Measurements from ENCODE around the gene CCDC91.
"Not testable (repeated sequence)": the region's sequence is repeated elsewhere in the genome, so short reads cannot be mapped to it uniquely, and the experiment has no call there.

CCDC91 gene

DNA sequence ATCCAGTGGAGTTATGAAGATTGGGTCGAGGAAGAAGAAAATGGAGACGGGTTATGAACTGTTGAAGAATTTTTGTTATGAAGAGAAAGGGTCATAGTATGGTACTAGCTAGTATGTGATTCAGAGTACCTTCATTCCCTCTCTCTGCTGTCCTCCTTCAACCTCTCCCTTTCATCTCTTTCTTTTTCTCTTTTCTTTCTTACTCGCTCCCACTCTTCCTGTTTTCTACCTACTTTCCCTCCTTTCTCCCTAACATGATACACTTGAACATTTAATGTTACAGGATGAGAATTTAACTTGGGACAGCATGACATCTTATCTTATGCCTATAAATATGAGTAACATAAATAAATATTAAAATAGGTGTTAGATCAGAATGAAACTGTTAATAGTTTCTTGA is 112.9 kb downstream of the CCDC91 start:
- H3K4me1 ChIP-seq (ENCODE audit: control insufficient read depth in 5 of 5, insufficient read depth in 5 of 5, low read length in 5 of 5): no peaks in the 10 kb centered on the region
- no peak overlapping the region for H3K27ac ChIP-seq (ENCODE audit: low read depth, low read length)
- H3K36me3 ChIP-seq (ENCODE audit: control insufficient read depth in 5 of 5, insufficient read depth in 5 of 5, low read length in 5 of 5): peaks cover 0 to 16% (median 2%) of the 10 kb centered on the region in 5 donors
- no peak overlapping the region for H3K4me3 ChIP-seq (ENCODE audit: low read depth in 1 of 5, low read length in 5 of 5)
- no peak overlapping the region for H3K9ac ChIP-seq (ENCODE audit: low read length in 5 of 5)
- no peaks in the 10 kb centered on the region for H3K9me3 ChIP-seq (ENCODE audit: control insufficient read depth in 5 of 5, low read length in 5 of 5)
- H3K27me3 ChIP-seq (ENCODE audit: control insufficient read depth in 5 of 5, insufficient read depth in 4 of 5, low read length in 5 of 5): no peaks in the 10 kb centered on the region

DNA sequence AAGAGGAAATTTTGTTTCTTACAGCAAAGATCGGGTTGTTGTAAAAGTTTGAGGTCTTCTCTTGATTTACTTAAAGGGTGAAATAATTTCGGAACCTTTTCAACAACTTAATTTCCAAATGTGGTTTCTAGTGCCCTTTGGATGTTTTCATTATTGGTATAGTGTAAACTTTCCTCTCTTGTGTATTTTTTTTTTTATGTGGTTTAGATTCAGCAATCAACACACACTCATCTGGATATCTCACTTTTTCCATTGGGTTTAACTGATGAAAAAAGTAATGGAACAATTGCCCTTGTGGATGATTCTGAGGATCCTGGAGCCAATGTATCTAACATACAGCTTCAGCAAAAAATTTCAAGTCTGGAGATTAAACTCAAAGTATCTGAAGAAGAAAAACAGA is 116.3 kb downstream of the CCDC91 start:
- H3K4me3 ChIP-seq (ENCODE audit: low read depth in 1 of 5, low read length in 5 of 5): no peak overlapping the region
- H3K36me3 ChIP-seq (ENCODE audit: control insufficient read depth in 5 of 5, insufficient read depth in 5 of 5, low read length in 5 of 5): peaks cover 4 to 31% (median 14%) of the 10 kb centered on the region in 5 donors
- H3K27ac ChIP-seq (ENCODE audit: low read depth, low read length): no peak overlapping the region
- H3K27me3 ChIP-seq (ENCODE audit: control insufficient read depth in 5 of 5, insufficient read depth in 4 of 5, low read length in 5 of 5): no peaks in the 10 kb centered on the region
- H3K9ac ChIP-seq (ENCODE audit: low read length in 5 of 5): no peak overlapping the region
- H3K4me1 ChIP-seq (ENCODE audit: control insufficient read depth in 5 of 5, insufficient read depth in 5 of 5, low read length in 5 of 5): no peaks in the 10 kb centered on the region
- no peaks in the 10 kb centered on the region for H3K9me3 ChIP-seq (ENCODE audit: control insufficient read depth in 5 of 5, low read length in 5 of 5)

DNA sequence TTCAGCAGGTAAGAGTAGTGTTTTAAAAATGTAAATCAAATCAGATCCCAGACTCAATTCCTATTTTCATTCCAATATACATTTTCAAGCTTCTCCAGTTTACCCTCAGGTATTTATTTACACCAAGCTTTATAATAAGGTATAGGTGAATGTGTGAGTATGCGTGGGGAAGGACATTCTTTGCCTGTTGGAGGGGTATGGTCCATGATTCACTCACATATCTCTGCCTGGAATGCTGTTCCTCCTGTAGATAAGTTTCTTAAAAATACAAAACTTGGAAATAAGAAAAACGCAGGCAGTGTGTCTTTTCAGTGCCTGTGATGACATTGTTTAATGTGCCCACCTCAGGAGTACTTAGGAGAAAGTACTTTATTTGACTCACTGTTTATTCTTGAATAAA is 118.6 kb downstream of the CCDC91 start:
- peaks cover 0 to 5% (median 0%) of the 10 kb centered on the region in 5 donors for H3K4me1 ChIP-seq (ENCODE audit: control insufficient read depth in 5 of 5, insufficient read depth in 5 of 5, low read length in 5 of 5)
- no peak overlapping the region for H3K27ac ChIP-seq (ENCODE audit: low read depth, low read length)
- H3K9ac ChIP-seq (ENCODE audit: low read length in 5 of 5): no peak overlapping the region
- no peaks in the 10 kb centered on the region for H3K9me3 ChIP-seq (ENCODE audit: control insufficient read depth in 5 of 5, low read length in 5 of 5)
- H3K27me3 ChIP-seq (ENCODE audit: control insufficient read depth in 5 of 5, insufficient read depth in 4 of 5, low read length in 5 of 5): no peaks in the 10 kb centered on the region
- H3K36me3 ChIP-seq (ENCODE audit: control insufficient read depth in 5 of 5, insufficient read depth in 5 of 5, low read length in 5 of 5): peaks cover 4 to 37% (median 14%) of the 10 kb centered on the region in 5 donors
- no peak overlapping the region for H3K4me3 ChIP-seq (ENCODE audit: low read depth in 1 of 5, low read length in 5 of 5)

DNA sequence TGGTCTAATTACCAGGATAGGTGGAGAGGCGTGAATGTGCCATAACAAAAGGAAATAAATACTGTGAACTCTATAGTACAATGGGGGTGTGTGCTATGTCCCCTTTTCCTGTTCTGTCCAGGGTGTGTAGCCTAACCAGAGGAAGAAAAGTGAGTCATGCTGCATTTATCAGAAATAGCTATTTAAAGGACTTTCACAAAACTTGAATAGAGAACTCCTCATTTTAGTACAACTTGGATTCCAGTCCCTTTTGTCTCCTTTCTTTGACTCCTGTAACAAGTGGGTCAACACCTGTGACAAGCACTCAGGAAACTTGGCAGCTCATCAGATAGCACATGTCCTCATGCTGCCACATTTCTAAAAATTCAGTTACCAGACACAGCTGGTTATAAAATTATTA is 123.4 kb downstream of the CCDC91 start:
- Histone ChIP-seq H3K9ac (ENCODE audit: low read length in 5 of 5) (no peak overlapping the region), H3K4me3 (ENCODE audit: low read depth in 1 of 5, low read length in 5 of 5) (no peak overlapping the region), H3K27ac (ENCODE audit: low read depth, low read length) (no peak overlapping the region), H3K27me3 (ENCODE audit: control insufficient read depth in 5 of 5, insufficient read depth in 4 of 5, low read length in 5 of 5) (no peaks in the 10 kb centered on the region), H3K9me3 (ENCODE audit: control insufficient read depth in 5 of 5, low read length in 5 of 5) (peaks cover 0 to 15% (median 8%) of the 10 kb centered on the region in 5 donors), H3K36me3 (ENCODE audit: control insufficient read depth in 5 of 5, insufficient read depth in 5 of 5, low read length in 5 of 5) (peaks cover 3 to 32% (median 11%) of the 10 kb centered on the region in 5 donors), H3K4me1 (ENCODE audit: control insufficient read depth in 5 of 5, insufficient read depth in 5 of 5, low read length in 5 of 5) (peaks cover 0 to 6% (median 0%) of the 10 kb centered on the region in 5 donors)

DNA sequence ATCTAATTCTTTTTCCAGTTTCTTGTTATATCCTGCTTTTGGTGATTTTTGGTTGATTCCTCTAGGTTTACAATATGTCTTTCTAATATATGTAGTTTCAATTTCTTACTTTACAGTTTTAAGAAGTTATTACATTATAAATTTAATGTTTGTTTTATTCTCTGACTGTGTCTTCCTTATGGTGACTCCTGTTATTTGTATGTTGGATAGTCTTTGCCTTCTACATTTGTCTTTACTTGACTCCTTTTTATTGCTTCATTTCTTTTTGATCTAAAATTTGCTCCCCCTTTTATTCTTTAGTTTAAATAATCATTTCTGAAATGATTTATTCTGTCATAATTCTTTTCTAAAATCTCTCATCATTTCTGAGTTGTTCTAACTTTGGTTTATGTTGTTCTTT is 125.8 kb downstream of the CCDC91 start:
- Histone ChIP-seq H3K36me3 (ENCODE audit: control insufficient read depth in 5 of 5, insufficient read depth in 5 of 5, low read length in 5 of 5) (peaks cover 0 to 21% (median 6%) of the 10 kb centered on the region in 5 donors), H3K9me3 (ENCODE audit: control insufficient read depth in 5 of 5, low read length in 5 of 5) (peaks cover 0 to 15% (median 8%) of the 10 kb centered on the region in 5 donors), H3K4me1 (ENCODE audit: control insufficient read depth in 5 of 5, insufficient read depth in 5 of 5, low read length in 5 of 5) (peaks cover 0 to 6% (median 0%) of the 10 kb centered on the region in 5 donors), H3K9ac (ENCODE audit: low read length in 5 of 5) (no peak overlapping the region), H3K27me3 (ENCODE audit: control insufficient read depth in 5 of 5, insufficient read depth in 4 of 5, low read length in 5 of 5) (no peaks in the 10 kb centered on the region), H3K4me3 (ENCODE audit: low read depth in 1 of 5, low read length in 5 of 5) (no peak overlapping the region), H3K27ac (ENCODE audit: low read depth, low read length) (no peak overlapping the region)

DNA sequence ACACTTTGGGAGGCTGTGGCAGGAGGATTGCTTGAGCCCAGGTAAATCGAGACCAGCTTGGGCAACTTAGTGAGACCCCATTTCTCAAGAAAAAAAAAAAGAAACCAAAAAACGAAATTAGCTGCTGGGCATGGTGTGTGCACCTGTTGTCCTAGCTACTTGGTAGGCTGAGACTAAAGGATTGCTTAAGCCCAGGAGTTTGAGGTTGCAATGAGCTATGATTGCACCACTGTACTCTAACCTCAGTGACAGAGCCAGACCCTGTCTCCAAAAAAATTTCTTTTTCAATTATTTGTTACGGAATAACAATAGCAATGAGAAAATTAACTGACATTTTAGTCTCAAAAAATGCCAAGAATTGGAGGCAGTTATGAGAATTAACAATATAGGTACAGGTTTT is 128.0 kb downstream of the CCDC91 start:
- Histone ChIP-seq H3K27me3 (ENCODE audit: control insufficient read depth in 5 of 5, insufficient read depth in 4 of 5, low read length in 5 of 5) (no peaks in the 10 kb centered on the region), H3K4me3 (ENCODE audit: low read depth in 1 of 5, low read length in 5 of 5) (no peak overlapping the region), H3K9ac (ENCODE audit: low read length in 5 of 5) (no peak overlapping the region), H3K36me3 (ENCODE audit: control insufficient read depth in 5 of 5, insufficient read depth in 5 of 5, low read length in 5 of 5) (peaks cover 0 to 16% (median 4%) of the 10 kb centered on the region in 5 donors), H3K9me3 (ENCODE audit: control insufficient read depth in 5 of 5, low read length in 5 of 5) (peaks cover 0 to 15% (median 8%) of the 10 kb centered on the region in 5 donors), H3K27ac (ENCODE audit: low read depth, low read length) (no peak overlapping the region), H3K4me1 (ENCODE audit: control insufficient read depth in 5 of 5, insufficient read depth in 5 of 5, low read length in 5 of 5) (peaks cover 0 to 6% (median 0%) of the 10 kb centered on the region in 5 donors)

DNA sequence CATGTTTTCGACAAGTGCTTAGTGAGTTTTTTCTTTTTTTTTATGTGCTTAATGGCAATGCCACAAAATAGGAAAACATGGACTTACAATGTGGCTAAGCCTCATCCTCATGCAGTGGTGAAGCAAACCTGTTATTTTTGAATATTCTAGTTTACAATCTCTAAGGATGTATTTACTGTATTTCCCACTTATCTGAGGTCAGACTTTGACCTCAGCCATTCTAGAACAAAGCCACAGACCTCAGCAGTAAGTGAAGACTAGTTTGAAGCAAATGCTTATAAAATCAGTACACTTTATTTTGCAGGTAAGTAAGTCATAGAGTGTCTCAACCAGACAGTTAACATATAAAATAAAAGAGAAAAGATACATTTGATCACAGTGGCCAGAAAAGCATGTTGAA is 130.1 kb downstream of the CCDC91 start:
- Histone ChIP-seq H3K27me3 (ENCODE audit: control insufficient read depth in 5 of 5, insufficient read depth in 4 of 5, low read length in 5 of 5) (no peaks in the 10 kb centered on the region), H3K9ac (ENCODE audit: low read length in 5 of 5) (no peak overlapping the region), H3K9me3 (ENCODE audit: control insufficient read depth in 5 of 5, low read length in 5 of 5) (peaks cover 0 to 12% (median 8%) of the 10 kb centered on the region in 5 donors), H3K36me3 (ENCODE audit: control insufficient read depth in 5 of 5, insufficient read depth in 5 of 5, low read length in 5 of 5) (peaks cover 0 to 15% (median 3%) of the 10 kb centered on the region in 5 donors), H3K4me3 (ENCODE audit: low read depth in 1 of 5, low read length in 5 of 5) (no peak overlapping the region), H3K27ac (ENCODE audit: low read depth, low read length) (no peak overlapping the region), H3K4me1 (ENCODE audit: control insufficient read depth in 5 of 5, insufficient read depth in 5 of 5, low read length in 5 of 5) (no peaks in the 10 kb centered on the region)

DNA sequence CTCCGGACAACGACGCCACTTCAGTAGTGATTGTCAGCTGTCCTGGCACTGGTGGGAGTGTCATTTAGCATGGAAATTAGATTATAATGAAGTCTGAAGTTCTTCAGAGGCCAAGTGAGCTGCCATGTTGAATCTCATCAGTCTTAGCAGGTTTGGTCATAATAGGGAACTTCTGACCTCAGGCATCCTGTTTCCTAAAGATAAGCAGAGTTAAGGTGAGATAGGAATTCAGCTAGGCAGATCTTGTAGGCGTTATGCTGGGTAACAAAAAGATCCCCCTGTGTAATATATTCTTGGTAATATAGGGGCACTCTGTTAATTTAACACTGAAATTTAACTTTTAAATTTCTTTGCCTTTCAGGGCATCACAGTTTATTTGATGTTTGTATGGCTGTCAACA is 137.5 kb downstream of the CCDC91 start:
- H3K4me3 ChIP-seq (ENCODE audit: low read depth in 1 of 5, low read length in 5 of 5): no peak overlapping the region
- no peaks in the 10 kb centered on the region for H3K36me3 ChIP-seq (ENCODE audit: control insufficient read depth in 5 of 5, insufficient read depth in 5 of 5, low read length in 5 of 5)
- no peaks in the 10 kb centered on the region for H3K4me1 ChIP-seq (ENCODE audit: control insufficient read depth in 5 of 5, insufficient read depth in 5 of 5, low read length in 5 of 5)

DNA sequence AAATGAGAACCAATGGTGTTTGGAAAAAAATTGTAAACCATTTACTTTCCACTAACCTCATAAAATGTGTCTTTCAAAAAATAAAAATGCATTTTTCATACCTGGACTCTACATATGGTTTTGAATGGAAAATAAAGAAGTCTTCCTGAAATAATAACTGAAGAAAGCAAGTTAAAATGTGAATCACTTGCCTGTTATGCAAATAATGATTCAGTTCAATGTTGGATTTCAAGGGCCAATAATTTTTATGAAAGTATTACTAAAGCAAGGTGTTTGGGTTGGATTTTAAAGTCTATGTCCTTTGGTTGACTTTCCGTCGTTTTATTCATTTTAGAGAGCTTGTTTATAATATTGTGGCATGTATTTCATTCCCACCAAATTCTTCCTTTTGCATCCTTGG is 138.7 kb downstream of the CCDC91 start:
- Histone ChIP-seq H3K4me1 (ENCODE audit: control insufficient read depth in 5 of 5, insufficient read depth in 5 of 5, low read length in 5 of 5) (no peaks in the 10 kb centered on the region), H3K36me3 (ENCODE audit: control insufficient read depth in 5 of 5, insufficient read depth in 5 of 5, low read length in 5 of 5) (no peaks in the 10 kb centered on the region), H3K9ac (ENCODE audit: low read length in 5 of 5) (no peak overlapping the region), H3K9me3 (ENCODE audit: control insufficient read depth in 5 of 5, low read length in 5 of 5) (no peaks in the 10 kb centered on the region), H3K27me3 (ENCODE audit: control insufficient read depth in 5 of 5, insufficient read depth in 4 of 5, low read length in 5 of 5) (no peaks in the 10 kb centered on the region), H3K27ac (ENCODE audit: low read depth, low read length) (no peak overlapping the region), H3K4me3 (ENCODE audit: low read depth in 1 of 5, low read length in 5 of 5) (no peak overlapping the region)

More for the DNA sequence above, 137.5 kb downstream of the CCDC91 start:
- Histone ChIP-seq H3K9ac (ENCODE audit: low read length in 5 of 5) (no peak overlapping the region), H3K9me3 (ENCODE audit: control insufficient read depth in 5 of 5, low read length in 5 of 5) (no peaks in the 10 kb centered on the region), H3K27me3 (ENCODE audit: control insufficient read depth in 5 of 5, insufficient read depth in 4 of 5, low read length in 5 of 5) (no peaks in the 10 kb centered on the region), H3K27ac (ENCODE audit: low read depth, low read length) (no peak overlapping the region)

DNA sequence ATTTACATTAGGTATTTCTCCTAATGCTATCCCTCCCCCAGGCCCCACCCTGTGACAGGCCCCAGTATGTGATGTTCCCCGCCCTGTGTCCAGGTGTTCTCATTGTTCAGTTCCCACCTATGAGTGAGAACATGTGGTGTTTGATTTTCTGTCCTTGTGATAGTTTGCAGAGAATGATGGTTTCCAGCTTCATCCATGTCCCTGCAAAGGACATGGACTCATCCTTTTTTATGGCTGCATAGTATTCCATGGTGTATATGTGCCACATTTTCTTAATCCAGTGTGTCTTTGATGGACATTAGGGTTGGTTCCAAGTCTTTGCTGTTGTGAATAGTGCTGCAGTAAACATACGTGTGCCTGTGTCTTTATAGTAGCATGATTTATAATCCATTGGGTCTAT is 139.5 kb downstream of the CCDC91 start:
- not testable (repeated sequence) for H3K4me3 ChIP-seq (ENCODE audit: low read depth in 1 of 5, low read length in 5 of 5); H3K36me3 ChIP-seq (ENCODE audit: control insufficient read depth in 5 of 5, insufficient read depth in 5 of 5, low read length in 5 of 5)

DNA sequence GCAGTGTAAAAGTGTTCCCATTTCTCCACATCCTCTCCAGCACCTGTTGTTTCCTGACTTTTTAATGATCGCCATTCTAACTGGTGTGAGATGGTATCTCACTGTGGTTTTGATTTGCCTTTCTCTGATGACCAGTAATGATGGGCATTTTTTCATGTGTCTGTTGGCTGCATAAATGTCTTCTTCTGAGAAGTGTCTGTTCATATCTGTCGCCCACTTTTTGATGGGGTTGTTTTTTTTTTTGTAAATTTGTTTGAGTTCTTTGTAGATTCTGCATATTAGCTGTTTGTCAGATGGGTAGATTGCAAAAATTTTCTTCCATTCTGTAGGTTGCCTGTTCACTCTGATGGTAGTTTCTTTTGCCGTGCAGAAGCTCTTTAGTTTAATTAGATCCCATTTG is 140.0 kb downstream of the CCDC91 start:
- H3K9me3 ChIP-seq (ENCODE audit: control insufficient read depth in 5 of 5, low read length in 5 of 5); H3K4me3 ChIP-seq (ENCODE audit: low read depth in 1 of 5, low read length in 5 of 5); H3K27ac ChIP-seq (ENCODE audit: low read depth, low read length); H3K36me3 ChIP-seq (ENCODE audit: control insufficient read depth in 5 of 5, insufficient read depth in 5 of 5, low read length in 5 of 5); H3K27me3 ChIP-seq (ENCODE audit: control insufficient read depth in 5 of 5, insufficient read depth in 4 of 5, low read length in 5 of 5); H3K4me1 ChIP-seq (ENCODE audit: control insufficient read depth in 5 of 5, insufficient read depth in 5 of 5, low read length in 5 of 5); H3K9ac ChIP-seq (ENCODE audit: low read length in 5 of 5): not testable (repeated sequence)

More for the DNA sequence above, 139.5 kb downstream of the CCDC91 start:
- H3K4me1 ChIP-seq (ENCODE audit: control insufficient read depth in 5 of 5, insufficient read depth in 5 of 5, low read length in 5 of 5); H3K9ac ChIP-seq (ENCODE audit: low read length in 5 of 5); H3K27me3 ChIP-seq (ENCODE audit: control insufficient read depth in 5 of 5, insufficient read depth in 4 of 5, low read length in 5 of 5); H3K9me3 ChIP-seq (ENCODE audit: control insufficient read depth in 5 of 5, low read length in 5 of 5); H3K27ac ChIP-seq (ENCODE audit: low read depth, low read length): not testable (repeated sequence)
